ENCODE results near the gene PECR. TPM values are rescaled to one million over a fixed set of nuclear protein-coding genes. Genes with fewer than 3 reads are reported as not detected.

The PECR gene
- total RNA-seq, 1 experiment from 2014 or later = 13.9 TPM

DNA sequence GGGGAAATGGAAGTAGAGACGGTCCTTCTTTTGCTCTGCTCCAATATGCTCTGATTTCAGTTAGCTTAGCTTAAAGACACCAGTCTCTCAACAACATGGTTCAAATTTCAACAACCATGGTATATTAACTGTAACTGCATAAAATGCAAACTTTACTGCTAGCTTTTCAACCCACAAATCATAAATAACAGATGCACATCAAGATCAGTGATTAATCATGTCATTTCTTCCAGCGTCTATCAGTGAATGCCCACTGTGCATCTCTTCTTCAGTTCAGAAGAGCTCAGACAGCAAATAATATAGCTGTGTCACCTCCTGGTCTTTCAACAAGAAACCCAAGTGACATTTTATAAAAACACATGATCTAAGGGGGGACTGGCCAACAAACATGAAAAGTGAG lies 12.6 kb downstream of the PECR start (continued):
- TF ChIP-seq, protein P1, sequence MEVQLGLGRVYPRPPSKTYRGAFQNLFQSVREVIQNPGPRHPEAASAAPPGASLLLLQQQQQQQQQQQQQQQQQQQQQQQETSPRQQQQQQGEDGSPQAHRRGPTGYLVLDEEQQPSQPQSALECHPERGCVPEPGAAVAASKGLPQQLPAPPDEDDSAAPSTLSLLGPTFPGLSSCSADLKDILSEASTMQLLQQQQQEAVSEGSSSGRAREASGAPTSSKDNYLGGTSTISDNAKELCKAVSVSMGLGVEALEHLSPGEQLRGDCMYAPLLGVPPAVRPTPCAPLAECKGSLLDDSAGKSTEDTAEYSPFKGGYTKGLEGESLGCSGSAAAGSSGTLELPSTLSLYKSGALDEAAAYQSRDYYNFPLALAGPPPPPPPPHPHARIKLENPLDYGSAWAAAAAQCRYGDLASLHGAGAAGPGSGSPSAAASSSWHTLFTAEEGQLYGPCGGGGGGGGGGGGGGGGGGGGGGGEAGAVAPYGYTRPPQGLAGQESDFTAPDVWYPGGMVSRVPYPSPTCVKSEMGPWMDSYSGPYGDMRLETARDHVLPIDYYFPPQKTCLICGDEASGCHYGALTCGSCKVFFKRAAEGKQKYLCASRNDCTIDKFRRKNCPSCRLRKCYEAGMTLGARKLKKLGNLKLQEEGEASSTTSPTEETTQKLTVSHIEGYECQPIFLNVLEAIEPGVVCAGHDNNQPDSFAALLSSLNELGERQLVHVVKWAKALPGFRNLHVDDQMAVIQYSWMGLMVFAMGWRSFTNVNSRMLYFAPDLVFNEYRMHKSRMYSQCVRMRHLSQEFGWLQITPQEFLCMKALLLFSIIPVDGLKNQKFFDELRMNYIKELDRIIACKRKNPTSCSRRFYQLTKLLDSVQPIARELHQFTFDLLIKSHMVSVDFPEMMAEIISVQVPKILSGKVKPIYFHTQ (CRISPR knock-in tag; IDR thresholded peaks at IDR 0.05) = no peak
- TF ChIP-seq, protein P2, sequence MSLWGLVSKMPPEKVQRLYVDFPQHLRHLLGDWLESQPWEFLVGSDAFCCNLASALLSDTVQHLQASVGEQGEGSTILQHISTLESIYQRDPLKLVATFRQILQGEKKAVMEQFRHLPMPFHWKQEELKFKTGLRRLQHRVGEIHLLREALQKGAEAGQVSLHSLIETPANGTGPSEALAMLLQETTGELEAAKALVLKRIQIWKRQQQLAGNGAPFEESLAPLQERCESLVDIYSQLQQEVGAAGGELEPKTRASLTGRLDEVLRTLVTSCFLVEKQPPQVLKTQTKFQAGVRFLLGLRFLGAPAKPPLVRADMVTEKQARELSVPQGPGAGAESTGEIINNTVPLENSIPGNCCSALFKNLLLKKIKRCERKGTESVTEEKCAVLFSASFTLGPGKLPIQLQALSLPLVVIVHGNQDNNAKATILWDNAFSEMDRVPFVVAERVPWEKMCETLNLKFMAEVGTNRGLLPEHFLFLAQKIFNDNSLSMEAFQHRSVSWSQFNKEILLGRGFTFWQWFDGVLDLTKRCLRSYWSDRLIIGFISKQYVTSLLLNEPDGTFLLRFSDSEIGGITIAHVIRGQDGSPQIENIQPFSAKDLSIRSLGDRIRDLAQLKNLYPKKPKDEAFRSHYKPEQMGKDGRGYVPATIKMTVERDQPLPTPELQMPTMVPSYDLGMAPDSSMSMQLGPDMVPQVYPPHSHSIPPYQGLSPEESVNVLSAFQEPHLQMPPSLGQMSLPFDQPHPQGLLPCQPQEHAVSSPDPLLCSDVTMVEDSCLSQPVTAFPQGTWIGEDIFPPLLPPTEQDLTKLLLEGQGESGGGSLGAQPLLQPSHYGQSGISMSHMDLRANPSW (CRISPR knock-in tag; conservative IDR thresholded peaks at IDR 0.05; ENCODE audit: low read depth) = no peak
- TF ChIP-seq, protein P3, sequence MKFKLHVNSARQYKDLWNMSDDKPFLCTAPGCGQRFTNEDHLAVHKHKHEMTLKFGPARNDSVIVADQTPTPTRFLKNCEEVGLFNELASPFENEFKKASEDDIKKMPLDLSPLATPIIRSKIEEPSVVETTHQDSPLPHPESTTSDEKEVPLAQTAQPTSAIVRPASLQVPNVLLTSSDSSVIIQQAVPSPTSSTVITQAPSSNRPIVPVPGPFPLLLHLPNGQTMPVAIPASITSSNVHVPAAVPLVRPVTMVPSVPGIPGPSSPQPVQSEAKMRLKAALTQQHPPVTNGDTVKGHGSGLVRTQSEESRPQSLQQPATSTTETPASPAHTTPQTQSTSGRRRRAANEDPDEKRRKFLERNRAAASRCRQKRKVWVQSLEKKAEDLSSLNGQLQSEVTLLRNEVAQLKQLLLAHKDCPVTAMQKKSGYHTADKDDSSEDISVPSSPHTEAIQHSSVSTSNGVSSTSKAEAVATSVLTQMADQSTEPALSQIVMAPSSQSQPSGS (CRISPR knock-in tag; IDR thresholded peaks at IDR 0.05; ENCODE audit: borderline replicate concordance, low read depth) = no peak
- TF ChIP-seq, protein P4, sequence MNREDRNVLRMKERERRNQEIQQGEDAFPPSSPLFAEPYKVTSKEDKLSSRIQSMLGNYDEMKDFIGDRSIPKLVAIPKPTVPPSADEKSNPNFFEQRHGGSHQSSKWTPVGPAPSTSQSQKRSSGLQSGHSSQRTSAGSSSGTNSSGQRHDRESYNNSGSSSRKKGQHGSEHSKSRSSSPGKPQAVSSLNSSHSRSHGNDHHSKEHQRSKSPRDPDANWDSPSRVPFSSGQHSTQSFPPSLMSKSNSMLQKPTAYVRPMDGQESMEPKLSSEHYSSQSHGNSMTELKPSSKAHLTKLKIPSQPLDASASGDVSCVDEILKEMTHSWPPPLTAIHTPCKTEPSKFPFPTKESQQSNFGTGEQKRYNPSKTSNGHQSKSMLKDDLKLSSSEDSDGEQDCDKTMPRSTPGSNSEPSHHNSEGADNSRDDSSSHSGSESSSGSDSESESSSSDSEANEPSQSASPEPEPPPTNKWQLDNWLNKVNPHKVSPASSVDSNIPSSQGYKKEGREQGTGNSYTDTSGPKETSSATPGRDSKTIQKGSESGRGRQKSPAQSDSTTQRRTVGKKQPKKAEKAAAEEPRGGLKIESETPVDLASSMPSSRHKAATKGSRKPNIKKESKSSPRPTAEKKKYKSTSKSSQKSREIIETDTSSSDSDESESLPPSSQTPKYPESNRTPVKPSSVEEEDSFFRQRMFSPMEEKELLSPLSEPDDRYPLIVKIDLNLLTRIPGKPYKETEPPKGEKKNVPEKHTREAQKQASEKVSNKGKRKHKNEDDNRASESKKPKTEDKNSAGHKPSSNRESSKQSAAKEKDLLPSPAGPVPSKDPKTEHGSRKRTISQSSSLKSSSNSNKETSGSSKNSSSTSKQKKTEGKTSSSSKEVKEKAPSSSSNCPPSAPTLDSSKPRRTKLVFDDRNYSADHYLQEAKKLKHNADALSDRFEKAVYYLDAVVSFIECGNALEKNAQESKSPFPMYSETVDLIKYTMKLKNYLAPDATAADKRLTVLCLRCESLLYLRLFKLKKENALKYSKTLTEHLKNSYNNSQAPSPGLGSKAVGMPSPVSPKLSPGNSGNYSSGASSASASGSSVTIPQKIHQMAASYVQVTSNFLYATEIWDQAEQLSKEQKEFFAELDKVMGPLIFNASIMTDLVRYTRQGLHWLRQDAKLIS (CRISPR knock-in tag; IDR thresholded peaks at IDR 0.05; ENCODE audit: borderline replicate concordance) = no peak
- TF ChIP-seq KAT7 (CRISPR knock-in tag; IDR thresholded peaks at IDR 0.05; ENCODE audit: borderline replicate concordance) (no peak), FOXK1 (CRISPR knock-in tag; IDR thresholded peaks at IDR 0.05) (no peak), GTF2I (CRISPR knock-in tag; conservative IDR thresholded peaks at IDR 0.05) (no peak)
- TF ChIP-seq, protein P5, sequence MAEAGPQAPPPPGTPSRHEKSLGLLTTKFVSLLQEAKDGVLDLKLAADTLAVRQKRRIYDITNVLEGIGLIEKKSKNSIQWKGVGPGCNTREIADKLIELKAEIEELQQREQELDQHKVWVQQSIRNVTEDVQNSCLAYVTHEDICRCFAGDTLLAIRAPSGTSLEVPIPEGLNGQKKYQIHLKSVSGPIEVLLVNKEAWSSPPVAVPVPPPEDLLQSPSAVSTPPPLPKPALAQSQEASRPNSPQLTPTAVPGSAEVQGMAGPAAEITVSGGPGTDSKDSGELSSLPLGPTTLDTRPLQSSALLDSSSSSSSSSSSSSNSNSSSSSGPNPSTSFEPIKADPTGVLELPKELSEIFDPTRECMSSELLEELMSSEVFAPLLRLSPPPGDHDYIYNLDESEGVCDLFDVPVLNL (CRISPR knock-in tag; IDR thresholded peaks at IDR 0.05; ENCODE audit: borderline replicate concordance, low read depth) = no peak
- TF ChIP-seq, protein P6, sequence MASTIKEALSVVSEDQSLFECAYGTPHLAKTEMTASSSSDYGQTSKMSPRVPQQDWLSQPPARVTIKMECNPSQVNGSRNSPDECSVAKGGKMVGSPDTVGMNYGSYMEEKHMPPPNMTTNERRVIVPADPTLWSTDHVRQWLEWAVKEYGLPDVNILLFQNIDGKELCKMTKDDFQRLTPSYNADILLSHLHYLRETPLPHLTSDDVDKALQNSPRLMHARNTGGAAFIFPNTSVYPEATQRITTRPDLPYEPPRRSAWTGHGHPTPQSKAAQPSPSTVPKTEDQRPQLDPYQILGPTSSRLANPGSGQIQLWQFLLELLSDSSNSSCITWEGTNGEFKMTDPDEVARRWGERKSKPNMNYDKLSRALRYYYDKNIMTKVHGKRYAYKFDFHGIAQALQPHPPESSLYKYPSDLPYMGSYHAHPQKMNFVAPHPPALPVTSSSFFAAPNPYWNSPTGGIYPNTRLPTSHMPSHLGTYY (CRISPR knock-in tag; IDR thresholded peaks at IDR 0.05) = no peak

DNA sequence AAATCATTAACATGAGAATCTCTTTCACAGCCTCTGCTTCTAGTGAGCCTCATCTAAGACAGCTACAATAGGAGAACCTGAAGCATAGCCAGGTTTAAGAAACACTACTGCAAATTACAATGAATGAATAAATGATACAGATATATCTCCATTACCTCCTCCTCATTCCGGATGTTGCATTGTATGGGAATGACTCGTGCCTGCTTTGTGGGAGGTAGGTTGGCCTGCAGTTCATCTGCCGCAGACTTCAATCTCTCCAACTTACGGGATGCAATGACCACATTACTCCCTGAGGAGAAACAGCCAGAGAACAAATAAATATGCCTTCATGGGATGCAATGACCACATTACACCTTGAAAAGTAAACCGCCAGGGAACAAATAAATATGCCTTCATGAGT lies 15.4 kb downstream of the PECR start:
- Mint-ChIP-seq H3K27me3 (ENCODE audit: low read depth) (no peaks in the 10 kb centered on the region), H3K4me1 (0 out of 2 replicates have a peak, but pooled peaks cover 6% of the 10 kb centered on the region), H3K27ac (no peak overlapping the region), H3K36me3 (peaks cover 8% of the 10 kb centered on the region), H3K9me3 (no peaks in the 10 kb centered on the region), H3K4me3 (no peak overlapping the region)
- no peak for DNase-seq (ENCODE audit: low spot score)
- POLR2A ChIA-PET = no interaction called here
- CTCF ChIA-PET = interaction anchor here (1.5 kb wide), 1 partner anchor 43 kb away, joined by 3 read pairs; no protein-coding TSS in a partner anchor
- ATAC-seq = no peak
- TF ChIP-seq ZNF396 (CRISPR knock-in tag; IDR thresholded peaks at IDR 0.05; ENCODE audit: borderline replicate concordance) (no peak), RORB (CRISPR knock-in tag; IDR thresholded peaks at IDR 0.05) (no peak), ZNF671 (CRISPR knock-in tag; IDR thresholded peaks at IDR 0.05) (no peak), ZNF232 (CRISPR knock-in tag; IDR thresholded peaks at IDR 0.05) (no peak)
- TF ChIP-seq, protein P7, sequence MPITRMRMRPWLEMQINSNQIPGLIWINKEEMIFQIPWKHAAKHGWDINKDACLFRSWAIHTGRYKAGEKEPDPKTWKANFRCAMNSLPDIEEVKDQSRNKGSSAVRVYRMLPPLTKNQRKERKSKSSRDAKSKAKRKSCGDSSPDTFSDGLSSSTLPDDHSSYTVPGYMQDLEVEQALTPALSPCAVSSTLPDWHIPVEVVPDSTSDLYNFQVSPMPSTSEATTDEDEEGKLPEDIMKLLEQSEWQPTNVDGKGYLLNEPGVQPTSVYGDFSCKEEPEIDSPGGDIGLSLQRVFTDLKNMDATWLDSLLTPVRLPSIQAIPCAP (CRISPR knock-in tag; IDR thresholded peaks at IDR 0.05) = no peak
- TF ChIP-seq, protein P4 (CRISPR knock-in tag; IDR thresholded peaks at IDR 0.05; ENCODE audit: borderline replicate concordance) = no peak
